Stimulated activated CD4-positive, alpha-beta T cell treated with anti-CD3 and anti-CD28 coated beads, Interleukin-2, amount 100 ng/mL, for 4 hours (primary cell): ENCODE data around the gene LAG3.

Experiments used
- DNase-seq: peaks from one replicate; pipeline ENCODE4 v3.0.0-alpha.2; 2020; ENCODE audit warnings: low read depth

LAG3 gene

DNA sequence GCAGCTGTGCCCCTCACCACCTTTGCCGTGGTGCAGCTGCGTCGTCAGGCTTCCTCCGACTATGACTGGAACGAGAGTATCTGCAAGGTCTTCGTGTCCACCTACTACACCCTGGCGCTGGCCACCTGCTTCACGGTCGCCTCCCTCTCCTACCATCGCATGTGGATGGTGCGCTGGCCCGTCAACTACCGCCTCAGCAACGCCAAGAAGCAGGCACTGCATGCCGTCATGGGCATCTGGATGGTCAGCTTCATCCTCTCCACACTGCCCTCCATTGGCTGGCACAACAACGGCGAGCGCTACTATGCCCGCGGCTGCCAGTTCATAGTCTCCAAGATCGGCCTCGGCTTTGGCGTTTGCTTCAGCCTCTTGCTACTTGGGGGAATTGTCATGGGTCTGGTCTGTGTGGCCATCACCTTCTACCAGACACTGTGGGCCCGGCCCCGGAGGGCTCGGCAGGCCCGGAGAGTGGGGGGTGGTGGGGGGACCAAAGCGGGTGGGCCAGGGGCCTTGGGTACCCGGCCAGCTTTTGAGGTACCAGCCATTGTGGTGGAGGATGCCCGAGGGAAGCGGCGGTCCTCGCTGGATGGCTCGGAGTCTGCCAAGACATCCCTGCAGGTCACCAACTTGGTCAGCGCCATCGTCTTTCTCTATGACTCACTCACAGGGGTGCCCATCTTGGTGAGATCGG, 51.9 kb downstream of the LAG3 start:
- DNase-seq, result no peak

DNA sequence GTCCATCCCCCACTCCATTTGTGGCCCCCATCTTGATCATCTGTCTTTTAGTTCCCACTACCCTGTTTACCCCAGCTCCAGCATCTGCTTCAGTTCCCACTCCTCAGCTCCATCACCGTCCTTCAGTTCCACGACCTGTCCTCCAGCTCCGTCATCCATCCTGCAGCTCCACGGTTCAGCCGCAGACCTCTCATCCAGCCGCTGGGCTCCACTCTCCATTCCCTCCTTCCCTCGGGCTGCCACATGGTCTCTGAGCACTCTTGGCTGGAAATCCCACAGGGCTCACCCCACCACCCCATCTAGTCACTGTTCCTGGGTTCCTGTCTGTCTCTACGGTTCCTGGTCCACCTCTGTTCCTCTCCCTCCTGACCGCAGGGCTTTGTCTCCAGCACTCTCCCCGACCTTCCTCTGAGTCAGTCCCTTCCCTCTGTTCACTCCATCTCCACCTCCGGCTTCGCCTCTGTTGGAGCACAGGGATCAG, 52.6 kb downstream of the LAG3 start:
- DNase-seq, result no peak

DNA sequence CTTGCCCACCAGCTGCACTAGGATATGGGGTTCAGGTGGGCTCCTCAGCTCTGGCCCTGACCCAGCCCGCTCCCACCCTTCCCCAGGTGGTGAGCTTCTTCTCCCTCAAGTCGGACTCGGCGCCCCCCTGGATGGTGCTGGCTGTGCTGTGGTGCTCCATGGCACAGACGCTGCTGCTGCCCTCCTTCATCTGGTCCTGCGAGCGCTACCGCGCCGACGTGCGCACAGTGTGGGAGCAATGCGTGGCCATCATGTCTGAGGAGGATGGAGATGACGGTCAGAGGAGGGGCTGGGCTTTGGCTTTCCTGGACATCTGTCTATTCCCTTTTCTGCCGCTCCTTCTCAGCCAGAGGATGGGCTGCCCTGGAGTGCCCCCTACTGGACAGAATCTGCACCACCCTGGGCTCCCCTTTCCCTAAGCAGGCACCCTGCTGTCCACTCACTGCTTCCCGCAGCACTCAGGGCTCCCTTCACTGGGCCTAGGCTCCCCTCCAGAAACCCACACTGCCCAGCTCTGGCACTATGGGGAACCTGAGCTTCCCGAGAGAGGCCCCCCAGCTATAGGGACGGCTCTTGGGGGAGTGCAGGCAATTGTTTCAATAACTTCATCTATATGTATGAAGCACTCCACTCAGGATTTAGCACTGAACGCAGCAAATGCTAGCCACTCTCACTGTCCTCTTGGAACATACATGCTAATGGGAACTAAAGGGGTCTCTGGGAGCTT, 53.2 kb downstream of the LAG3 start:
- DNase-seq, result peak; percentile 67

DNA sequence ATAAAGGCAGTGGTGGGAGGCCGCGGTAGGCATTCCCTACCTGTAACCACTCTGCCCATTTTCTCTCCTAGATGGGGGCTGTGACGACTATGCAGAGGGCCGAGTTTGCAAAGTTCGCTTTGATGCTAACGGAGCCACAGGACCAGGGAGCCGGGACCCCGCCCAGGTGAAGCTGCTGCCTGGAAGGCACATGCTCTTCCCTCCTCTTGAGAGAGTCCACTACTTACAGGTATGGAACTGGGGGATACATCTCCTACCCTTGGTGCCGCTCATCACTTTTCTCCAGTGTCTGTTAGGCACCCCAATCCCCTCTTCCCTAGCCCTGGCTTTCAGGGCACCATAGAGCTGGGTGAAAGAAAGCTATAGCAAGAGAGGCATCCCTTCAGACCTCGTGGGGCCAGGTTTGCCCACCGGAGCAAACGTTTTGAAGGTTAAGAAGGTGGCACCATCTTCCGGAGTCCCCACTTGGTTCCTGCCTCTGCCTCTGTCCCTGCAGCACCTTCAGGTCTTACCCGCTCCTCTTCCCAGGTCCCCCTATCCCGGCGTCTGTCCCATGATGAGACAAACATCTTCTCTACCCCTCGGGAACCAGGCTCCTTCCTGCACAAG, 53.9 kb downstream of the LAG3 start:
- DNase-seq, result no peak

DNA sequence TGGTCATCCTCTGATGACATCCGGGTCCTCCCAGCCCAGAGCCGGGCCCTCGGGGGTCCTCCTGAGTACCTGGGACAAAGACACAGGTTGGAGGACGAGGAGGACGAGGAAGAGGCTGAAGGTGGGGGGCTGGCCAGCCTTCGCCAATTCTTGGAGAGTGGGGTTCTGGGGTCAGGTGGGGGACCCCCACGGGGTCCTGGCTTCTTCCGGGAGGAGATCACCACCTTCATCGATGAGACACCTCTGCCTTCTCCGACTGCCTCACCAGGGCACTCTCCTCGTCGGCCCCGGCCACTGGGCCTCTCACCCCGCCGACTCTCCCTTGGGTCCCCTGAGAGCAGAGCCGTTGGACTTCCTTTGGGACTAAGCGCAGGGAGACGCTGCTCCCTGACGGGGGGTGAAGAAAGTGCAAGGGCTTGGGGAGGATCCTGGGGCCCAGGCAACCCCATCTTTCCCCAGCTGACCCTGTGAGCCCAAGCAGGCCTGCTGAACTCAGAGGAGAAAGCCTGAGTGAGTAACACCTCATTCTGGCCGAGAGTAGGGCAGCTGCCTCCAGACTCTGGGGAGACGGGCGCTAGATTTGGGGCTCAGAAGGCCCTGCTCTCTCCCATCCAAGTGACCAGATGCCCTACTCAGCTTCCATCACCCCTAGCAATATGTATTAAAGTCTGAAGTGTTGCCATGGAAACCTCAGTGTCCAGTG, 54.6 kb downstream of the LAG3 start:
- no peak for DNase-seq

DNA sequence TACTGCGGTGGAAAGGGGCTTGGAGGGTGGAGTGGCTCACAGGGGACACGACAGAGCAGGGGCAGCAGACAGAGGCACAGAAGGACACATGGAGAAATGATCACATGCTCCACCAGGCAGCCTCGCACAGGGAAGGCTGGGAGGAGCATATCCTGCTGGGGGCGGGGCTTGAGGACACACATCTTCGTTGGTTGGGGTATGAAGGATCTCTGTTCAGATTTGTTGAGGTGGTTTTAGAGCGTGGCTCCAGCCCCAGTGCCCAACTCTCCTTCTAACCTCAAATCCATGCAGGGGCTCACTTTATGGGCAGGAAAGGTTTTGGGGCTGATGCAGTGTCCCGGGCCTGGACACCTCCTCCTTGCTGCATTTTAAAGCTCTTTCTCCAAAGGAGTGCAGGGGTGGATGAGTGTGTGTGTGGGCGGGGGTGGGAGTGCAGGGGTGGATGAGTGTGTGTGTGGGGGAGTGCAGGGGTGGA, 55.2 kb downstream of the LAG3 start:
- peak; percentile 22 for DNase-seq
